Panc1 (cell line): ENCODE results near the gene TFDP1. TPM values are rescaled to one million over a fixed set of nuclear protein-coding genes. Genes with fewer than 3 reads are reported as not detected.

Source experiments
- ATAC-seq: fragments of 200-7000 bp; cut with Tn5 transposase; 2 replicates; pipeline ENCODE4 v1.9.1; 2020; ENCODE audit warnings: mild to moderate bottlenecking, moderate library complexity
- BruUV-seq: library from RNA; stranded (reverse); fragments of 400-500 nt; replicated peaks from 2 replicates; lab custom pipeline; 2021; lab: Mats Ljungman, UMichigan
- CTCF ChIA-PET: fragments of 300-600 bp; sonication (Branson Sonifier 250); formaldehyde crosslinking; loops from one replicate; lab custom pipeline; 2022; ENCODE audit warnings: antibody characterized with exemption; lab: Charles Lee
- POLR2A ChIA-PET: fragments of 300-600 bp; sonication (Branson Sonifier 250); formaldehyde crosslinking; loops from one replicate; lab custom pipeline; 2022; ENCODE audit warnings: antibody characterized with exemption; lab: Charles Lee
- DNase-seq: peaks from one replicate; pipeline ENCODE4 v3.0.0-alpha.2; 2010; ENCODE audit warnings: low read depth, low spot score
- H3K27ac ChIP-seq: 2 replicates; pipeline ENCODE4 v1.5.1; 2011; ENCODE audit warnings: mild to moderate bottlenecking, low read length, inconsistent platforms
- H3K27me3 ChIP-seq: fragments of 200-500 bp; sonication (Bioruptor generic); 2 replicates; pipeline ENCODE4 v1.6.0; 2014; ENCODE audit warnings: low read length, inconsistent platforms; ENCODE audit not compliant: control insufficient read depth, insufficient read depth
- H3K36me3 ChIP-seq: fragments of 200-500 bp; sonication (Bioruptor generic); 2 replicates; pipeline ENCODE4 v1.5.1; 2014; ENCODE audit warnings: inconsistent platforms, mild to moderate bottlenecking, low read length, moderate library complexity; ENCODE audit not compliant: control insufficient read depth, insufficient read depth
- H3K4me1 ChIP-seq: 2 replicates; pipeline ENCODE4 v1.5.1; 2011; ENCODE audit warnings: inconsistent platforms, mild to moderate bottlenecking, low read length, moderate library complexity; ENCODE audit not compliant: control insufficient read depth, insufficient read depth
- H3K4me3 ChIP-seq, 2 experiments: 2 replicates each; pipeline ENCODE4 v1.5.1; 2011 to 2012; ENCODE audit warnings: low read depth in 2 of 2, low read length in 2 of 2, mild to moderate bottlenecking in 2 of 2, inconsistent platforms in 1 of 2, moderate library complexity in 1 of 2
- H3K9me3 ChIP-seq: fragments of 200-500 bp; sonication (Bioruptor generic); 2 replicates; pipeline ENCODE4 v1.5.1; 2014; ENCODE audit warnings: low read depth, mild to moderate bottlenecking, inconsistent platforms, low read length, moderate library complexity; ENCODE audit not compliant: control insufficient read depth, insufficient read depth
- CTCF ChIP-seq: fragments of 450-650 bp; IDR thresholded peaks from 2 replicates; pipeline ENCODE4 v1.5.1; 2017; ENCODE audit warnings: mild to moderate bottlenecking
- POLR2AphosphoS5 ChIP-seq: IDR thresholded peaks from 2 replicates; pipeline ENCODE4 v1.6.1; 2012; ENCODE audit warnings: mild to moderate bottlenecking, low read depth, low read length, moderate library complexity
- REST ChIP-seq, 2 experiments: IDR thresholded peaks; 2 replicates each; pipeline ENCODE4 v1.6.1; 2011 to 2012; ENCODE audit warnings: low read depth in 2 of 2, control low read depth in 1 of 2, low read length in 1 of 2, mild to moderate bottlenecking in 1 of 2, moderate library complexity in 1 of 2; ENCODE audit not compliant: insufficient read depth in 1 of 2
- SIN3A ChIP-seq: IDR thresholded peaks from 2 replicates; pipeline ENCODE4 v1.6.1; 2012; ENCODE audit warnings: low read depth, mild to moderate bottlenecking, low read length, moderate library complexity, borderline replicate concordance; ENCODE audit not compliant: insufficient read depth
- TCF7L2 ChIP-seq: IDR thresholded peaks from 2 replicates; pipeline ENCODE4 v1.6.1; 2011; ENCODE audit warnings: mild to moderate bottlenecking, low read depth, low read length, inconsistent platforms
- in situ Hi-C: cut with HindIII; loops from 2 replicates; pipeline ENCODE4 v1.10.0; 2016; ENCODE audit warnings: low sequenced_read_pairs, low pct_unique_long_range_greater_than_20kb
- intact Hi-C: fragments of 100-400 bp; cut with micrococcal nuclease; formaldehyde crosslinking; loops from one replicate; pipeline ENCODE4 v1.10.0; 2022; ENCODE audit not compliant: unreplicated experiment
- total RNA-seq: library from RNA; stranded (reverse); gene quantifications from one replicate; pipeline ENCODE4 v1.2.1, GENCODE V29; 2021; ENCODE audit not compliant: unreplicated experiment

TFDP1 gene
- total RNA-seq, 1 experiment from 2014 or later = 91.6 TPM

- CTCF ChIA-PET = no interaction called here
- POLR2A ChIA-PET = no interaction called here
- no peak overlapping the region for H3K4me3 ChIP-seq
- DNase-seq (no peak), ATAC-seq (no peak)
- intact Hi-C loops = no loop called here
- TF ChIP-seq SIN3A = no peak
- no peak for TF ChIP-seq POLR2AphosphoS5
- TF ChIP-seq TCF7L2 = no peak
- TF ChIP-seq REST (IDR thresholded peaks at IDR 0.05; ENCODE audit: insufficient read depth in 1 of 2, low read depth in 2 of 2, low read length in 1 of 2) = no peak
- no peak for TF ChIP-seq CTCF
- H3K36me3 ChIP-seq = peaks cover 3% of the 10 kb centered on the region; the same call in 1 of the 2 replicates
- H3K27me3 ChIP-seq = no peaks in the 10 kb centered on the region
- no peaks in the 10 kb centered on the region for H3K4me1 ChIP-seq
- in situ Hi-C loops = no loop called here
- H3K27ac ChIP-seq = no peak overlapping the region
- no peaks in the 10 kb centered on the region for H3K9me3 ChIP-seq
- no TSS peak for BruUV-seq
Measured at GRCh38 chr13:113631341-113632095, 47.0 kb downstream of the TFDP1 start.

GRCh38 chr13:113632706-113633484, 48.3 kb downstream of the TFDP1 start:
- intact Hi-C loops (no loop called here), in situ Hi-C loops (no loop called here)
- Histone ChIP-seq H3K27me3 (no peaks in the 10 kb centered on the region), H3K4me1 (no peaks in the 10 kb centered on the region), H3K9me3 (no peaks in the 10 kb centered on the region), H3K36me3 (peaks cover 3% of the 10 kb centered on the region; the same call in 1 of the 2 replicates), H3K4me3 (no peak overlapping the region), H3K27ac (no peak overlapping the region)
- ATAC-seq (no peak), DNase-seq (no peak)
- POLR2A ChIA-PET = no interaction called here
- no TSS peak for BruUV-seq
- CTCF ChIA-PET = no interaction called here
- TF ChIP-seq CTCF = no peak
- no peak for TF ChIP-seq TCF7L2
- no peak for TF ChIP-seq POLR2AphosphoS5
- no peak for TF ChIP-seq SIN3A
- TF ChIP-seq REST (IDR thresholded peaks at IDR 0.05; ENCODE audit: insufficient read depth in 1 of 2, low read depth in 2 of 2, low read length in 1 of 2) = no peak
